SK-N-SH treated with all-trans-retinoic acid at 6 μM for 48 hours (cell line): ENCODE results near the gene AK6.

Source experiments
- ATAC-seq: fragments of 200-7000 bp; cut with Tn5 transposase; 3 replicates; pipeline ENCODE4 v1.9.1; 2020; ENCODE audit warnings: mild to moderate bottlenecking, moderate library complexity
- ARNTL ChIP-seq: fragments of 450-650 bp; formaldehyde crosslinking; IDR thresholded peaks from 2 replicates; pipeline ENCODE4 v1.5.0; 2020; ENCODE audit warnings: low read depth, mild to moderate bottlenecking, moderate library complexity, borderline replicate concordance
- BACH2 ChIP-seq: fragments of 250-450 bp; sonication (Bioruptor Pico); IDR thresholded peaks from 2 replicates; pipeline ENCODE4 v1.9.0; 2021; ENCODE audit warnings: mild to moderate bottlenecking, borderline replicate concordance
- CSDC2 ChIP-seq: fragments of 250-450 bp; sonication (Bioruptor Pico); IDR thresholded peaks from 2 replicates; pipeline ENCODE4 v1.5.0; 2020; ENCODE audit warnings: mild to moderate bottlenecking, moderate library complexity
- ESRRG ChIP-seq: fragments of 250-450 bp; sonication (Bioruptor Pico); IDR thresholded peaks from 2 replicates; pipeline ENCODE4 v1.6.1; 2021; ENCODE audit warnings: mild to moderate bottlenecking
- GLIS3 ChIP-seq: fragments of 250-450 bp; sonication (Bioruptor Pico); IDR thresholded peaks from 2 replicates; pipeline ENCODE4 v1.5.0; 2020; ENCODE audit warnings: mild to moderate bottlenecking, moderate library complexity
- ISL1 ChIP-seq: fragments of 250-450 bp; sonication (Bioruptor Pico); IDR thresholded peaks from 2 replicates; pipeline ENCODE4 v2.1.2; 2022; ENCODE audit warnings: mild to moderate bottlenecking, moderate library complexity
- OSR1 ChIP-seq: fragments of 250-450 bp; sonication (Bioruptor Pico); IDR thresholded peaks from 2 replicates; pipeline ENCODE4 v1.8.0; 2022; ENCODE audit warnings: moderate library complexity, mild to moderate bottlenecking, inconsistent platforms
- POU6F1 ChIP-seq: fragments of 250-450 bp; sonication (Bioruptor Pico); IDR thresholded peaks from 2 replicates; pipeline ENCODE4 v1.8.0; 2021; ENCODE audit warnings: low read depth, mild to moderate bottlenecking, moderate library complexity, borderline replicate concordance
- PPARA ChIP-seq: fragments of 250-450 bp; sonication (Bioruptor Pico); IDR thresholded peaks from 2 replicates; pipeline ENCODE4 v1.5.0; 2020; ENCODE audit warnings: mild to moderate bottlenecking, borderline replicate concordance
- RARB ChIP-seq: fragments of 250-450 bp; sonication (Bioruptor Pico); IDR thresholded peaks from 2 replicates; pipeline ENCODE4 v1.8.0; 2021; ENCODE audit warnings: mild to moderate bottlenecking, moderate library complexity
- SNAI2 ChIP-seq: fragments of 250-450 bp; sonication (Bioruptor Pico); IDR thresholded peaks from 2 replicates; pipeline ENCODE4 v1.5.0; 2020; ENCODE audit warnings: mild to moderate bottlenecking, moderate library complexity
- TCF4 ChIP-seq: fragments of 250-450 bp; sonication (Bioruptor Pico); IDR thresholded peaks from 2 replicates; pipeline ENCODE4 v1.8.0; 2021; ENCODE audit warnings: mild to moderate bottlenecking, moderate library complexity, borderline replicate concordance
- TOX ChIP-seq: fragments of 250-450 bp; sonication (Bioruptor Pico); IDR thresholded peaks from 2 replicates; pipeline ENCODE4 v1.8.0; 2021; ENCODE audit warnings: mild to moderate bottlenecking, moderate library complexity, borderline replicate concordance
- TSHZ2 ChIP-seq: fragments of 250-450 bp; sonication (Bioruptor Pico); IDR thresholded peaks from 2 replicates; pipeline ENCODE4 v1.5.0; 2020; ENCODE audit warnings: mild to moderate bottlenecking, moderate library complexity
- ZC3H10 ChIP-seq: fragments of 250-450 bp; sonication (Bioruptor Pico); IDR thresholded peaks from 2 replicates; pipeline ENCODE4 v1.5.1; 2021; ENCODE audit warnings: mild to moderate bottlenecking, moderate library complexity
- ZFP30 ChIP-seq: fragments of 450-650 bp; formaldehyde crosslinking; IDR thresholded peaks from 2 replicates; pipeline ENCODE4 v1.5.0; 2022; ENCODE audit warnings: mild to moderate bottlenecking, moderate library complexity
- ZNF565 ChIP-seq: fragments of 450-650 bp; formaldehyde crosslinking; conservative IDR thresholded peaks from 2 replicates; pipeline ENCODE4 v1.5.0; 2020; ENCODE audit warnings: low read depth, mild to moderate bottlenecking, moderate library complexity
- ZNF70 ChIP-seq: fragments of 450-650 bp; formaldehyde crosslinking; IDR thresholded peaks from 2 replicates; pipeline ENCODE4 v1.5.0; 2020; ENCODE audit warnings: mild to moderate bottlenecking, moderate library complexity
- ZNF8 ChIP-seq: fragments of 450-650 bp; formaldehyde crosslinking; IDR thresholded peaks from 2 replicates; pipeline ENCODE4 v1.5.0; 2020; ENCODE audit warnings: mild to moderate bottlenecking, moderate library complexity
- TF ChIP-seq, protein P1 (sequence below): fragments of 250-450 bp; sonication (Bioruptor Pico); IDR thresholded peaks from 2 replicates; pipeline ENCODE4 v1.5.1; 2021; ENCODE audit warnings: mild to moderate bottlenecking, moderate library complexity
- TF ChIP-seq, protein P2 (sequence below): fragments of 250-450 bp; sonication (Bioruptor Pico); IDR thresholded peaks from 2 replicates; pipeline ENCODE4 v1.8.0; 2020; ENCODE audit warnings: mild to moderate bottlenecking, moderate library complexity, borderline replicate concordance
- TF ChIP-seq, protein P3 (sequence below): fragments of 250-450 bp; sonication (Bioruptor Pico); IDR thresholded peaks from 2 replicates; pipeline ENCODE4 v1.5.1; 2020; ENCODE audit warnings: low read depth, mild to moderate bottlenecking, moderate library complexity

The AK6 gene

GRCh38 chr5:69364850-69365249, 4.5 kb downstream of the AK6 start:
- no peak for ATAC-seq
- TF ChIP-seq ESRRG (CRISPR knock-in tag) (no peak), TOX (CRISPR knock-in tag) (no peak), ZNF565 (CRISPR knock-in tag) (no peak), ZFP30 (CRISPR knock-in tag) (no peak), ZNF8 (CRISPR knock-in tag) (no peak), CSDC2 (no peak)
- TF ChIP-seq, protein P1, sequence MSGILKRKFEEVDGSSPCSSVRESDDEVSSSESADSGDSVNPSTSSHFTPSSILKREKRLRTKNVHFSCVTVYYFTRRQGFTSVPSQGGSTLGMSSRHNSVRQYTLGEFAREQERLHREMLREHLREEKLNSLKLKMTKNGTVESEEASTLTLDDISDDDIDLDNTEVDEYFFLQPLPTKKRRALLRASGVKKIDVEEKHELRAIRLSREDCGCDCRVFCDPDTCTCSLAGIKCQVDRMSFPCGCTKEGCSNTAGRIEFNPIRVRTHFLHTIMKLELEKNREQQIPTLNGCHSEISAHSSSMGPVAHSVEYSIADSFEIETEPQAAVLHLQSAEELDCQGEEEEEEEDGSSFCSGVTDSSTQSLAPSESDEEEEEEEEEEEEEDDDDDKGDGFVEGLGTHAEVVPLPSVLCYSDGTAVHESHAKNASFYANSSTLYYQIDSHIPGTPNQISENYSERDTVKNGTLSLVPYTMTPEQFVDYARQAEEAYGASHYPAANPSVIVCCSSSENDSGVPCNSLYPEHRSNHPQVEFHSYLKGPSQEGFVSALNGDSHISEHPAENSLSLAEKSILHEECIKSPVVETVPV (CRISPR knock-in tag) = no peak

DNA sequence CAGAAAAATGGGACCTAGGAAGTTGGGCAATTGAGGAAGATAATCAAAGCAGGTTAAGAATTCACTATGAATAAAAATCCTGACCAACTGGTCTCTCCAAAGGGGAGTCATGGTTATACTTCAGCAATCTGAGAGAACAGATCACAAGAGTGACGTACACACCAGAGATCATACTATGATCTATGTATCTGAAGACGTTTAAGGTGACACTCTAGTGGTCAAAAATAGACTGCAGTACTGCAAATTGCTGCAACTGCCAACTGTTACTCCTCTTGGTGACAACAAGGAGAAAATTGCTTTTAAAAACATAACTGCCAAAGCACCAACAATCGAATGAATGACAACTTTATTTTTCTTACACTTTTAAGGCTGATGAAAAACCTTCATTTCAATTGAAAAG, 4.9 kb downstream of the AK6 start:
- no peak for ATAC-seq
- no peak for TF ChIP-seq BACH2
- TF ChIP-seq OSR1 = no peak
- TF ChIP-seq GLIS3 (CRISPR knock-in tag) = no peak
- no peak for TF ChIP-seq ZC3H10 (CRISPR knock-in tag)
- TF ChIP-seq ARNTL (CRISPR knock-in tag) = no peak
- TF ChIP-seq, protein P2, sequence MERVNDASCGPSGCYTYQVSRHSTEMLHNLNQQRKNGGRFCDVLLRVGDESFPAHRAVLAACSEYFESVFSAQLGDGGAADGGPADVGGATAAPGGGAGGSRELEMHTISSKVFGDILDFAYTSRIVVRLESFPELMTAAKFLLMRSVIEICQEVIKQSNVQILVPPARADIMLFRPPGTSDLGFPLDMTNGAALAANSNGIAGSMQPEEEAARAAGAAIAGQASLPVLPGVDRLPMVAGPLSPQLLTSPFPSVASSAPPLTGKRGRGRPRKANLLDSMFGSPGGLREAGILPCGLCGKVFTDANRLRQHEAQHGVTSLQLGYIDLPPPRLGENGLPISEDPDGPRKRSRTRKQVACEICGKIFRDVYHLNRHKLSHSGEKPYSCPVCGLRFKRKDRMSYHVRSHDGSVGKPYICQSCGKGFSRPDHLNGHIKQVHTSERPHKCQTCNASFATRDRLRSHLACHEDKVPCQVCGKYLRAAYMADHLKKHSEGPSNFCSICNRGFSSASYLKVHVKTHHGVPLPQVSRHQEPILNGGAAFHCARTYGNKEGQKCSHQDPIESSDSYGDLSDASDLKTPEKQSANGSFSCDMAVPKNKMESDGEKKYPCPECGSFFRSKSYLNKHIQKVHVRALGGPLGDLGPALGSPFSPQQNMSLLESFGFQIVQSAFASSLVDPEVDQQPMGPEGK = no peak
- no peak for TF ChIP-seq SNAI2 (CRISPR knock-in tag)
- no peak for TF ChIP-seq TSHZ2 (CRISPR knock-in tag)
- no peak for TF ChIP-seq PPARA (CRISPR knock-in tag)
- no peak for TF ChIP-seq TOX (CRISPR knock-in tag)
- no peak for TF ChIP-seq ESRRG (CRISPR knock-in tag)
- TF ChIP-seq RARB (CRISPR knock-in tag) = no peak
- TF ChIP-seq ZNF70 (CRISPR knock-in tag) = no peak
- no peak for TF ChIP-seq ISL1
- no peak for TF ChIP-seq ZFP30 (CRISPR knock-in tag)
- TF ChIP-seq ZNF8 (CRISPR knock-in tag) = no peak
- TF ChIP-seq, protein P3, sequence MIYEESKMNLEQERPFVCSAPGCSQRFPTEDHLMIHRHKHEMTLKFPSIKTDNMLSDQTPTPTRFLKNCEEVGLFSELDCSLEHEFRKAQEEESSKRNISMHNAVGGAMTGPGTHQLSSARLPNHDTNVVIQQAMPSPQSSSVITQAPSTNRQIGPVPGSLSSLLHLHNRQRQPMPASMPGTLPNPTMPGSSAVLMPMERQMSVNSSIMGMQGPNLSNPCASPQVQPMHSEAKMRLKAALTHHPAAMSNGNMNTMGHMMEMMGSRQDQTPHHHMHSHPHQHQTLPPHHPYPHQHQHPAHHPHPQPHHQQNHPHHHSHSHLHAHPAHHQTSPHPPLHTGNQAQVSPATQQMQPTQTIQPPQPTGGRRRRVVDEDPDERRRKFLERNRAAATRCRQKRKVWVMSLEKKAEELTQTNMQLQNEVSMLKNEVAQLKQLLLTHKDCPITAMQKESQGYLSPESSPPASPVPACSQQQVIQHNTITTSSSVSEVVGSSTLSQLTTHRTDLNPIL (CRISPR knock-in tag) = no peak
- TF ChIP-seq, protein P1 (CRISPR knock-in tag) = no peak
- no peak for TF ChIP-seq POU6F1
- TF ChIP-seq CSDC2 = no peak

GRCh38 chr5:69360442-69360841, 8.9 kb downstream of the AK6 start:
- TF ChIP-seq RARB (CRISPR knock-in tag) = no peak
- no peak for TF ChIP-seq BACH2
- TF ChIP-seq GLIS3 (CRISPR knock-in tag) = no peak
- no peak for TF ChIP-seq ZNF8 (CRISPR knock-in tag)
- TF ChIP-seq ZNF70 (CRISPR knock-in tag) = no peak
- TF ChIP-seq TCF4 (CRISPR knock-in tag) = no peak
- TF ChIP-seq SNAI2 (CRISPR knock-in tag) = no peak
- no peak for TF ChIP-seq TSHZ2 (CRISPR knock-in tag)
- no peak for TF ChIP-seq ARNTL (CRISPR knock-in tag)
- no peak for TF ChIP-seq ZFP30 (CRISPR knock-in tag)
- no peak for TF ChIP-seq ISL1
- ATAC-seq = no peak
